HG03520 (cell line): ENCODE measurements around the gene GDPD4.

Experiments used
- ATAC-seq: cut with Tn5 transposase; IDR thresholded peaks from one replicate; pipeline ENCODE4 v1.9.1; 2021; ENCODE audit warnings: mild to moderate bottlenecking, moderate library complexity; ENCODE audit not compliant: unreplicated experiment

GDPD4 gene

DNA sequence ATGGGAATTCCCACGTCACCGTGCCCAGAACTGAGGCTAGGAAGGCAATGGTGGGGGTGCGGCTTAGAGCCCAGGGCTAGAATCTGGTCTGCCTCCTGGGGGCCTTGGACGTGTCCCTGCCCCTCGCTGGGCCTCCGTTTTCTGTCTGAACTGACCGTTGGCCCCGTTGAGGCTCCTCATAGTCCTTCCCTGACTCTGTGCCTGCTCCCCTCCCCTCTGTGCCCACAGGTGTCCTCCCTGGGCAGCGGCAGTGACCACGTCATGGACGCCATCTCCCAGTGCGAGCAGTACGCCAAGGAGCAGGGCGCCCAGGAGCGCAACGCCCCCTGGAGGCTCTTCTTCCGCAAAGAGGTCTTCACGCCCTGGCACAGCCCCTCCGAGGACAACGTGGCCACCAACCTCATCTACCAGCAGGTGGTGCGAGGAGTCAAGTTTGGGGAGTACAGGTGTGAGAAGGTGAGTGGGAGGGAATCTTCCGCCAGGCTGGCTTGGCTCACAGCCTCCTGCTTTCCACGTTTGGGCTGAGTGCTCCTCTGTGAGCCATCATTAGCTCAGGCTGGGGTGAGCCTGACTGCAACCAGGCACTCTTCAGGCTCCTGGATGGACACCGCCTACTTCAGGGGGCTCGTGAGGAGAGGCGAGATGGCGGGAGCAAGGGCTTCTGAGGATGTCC, 109.5 kb downstream of the GDPD4 start:
- ATAC-seq, result no peak

GRCh38 chr11:77191429-77191822, 110.1 kb downstream of the GDPD4 start:
- ATAC-seq, result no peak

- ATAC-seq, result no peak
Measured at GRCh38 chr11:77190331-77191075, 111.0 kb downstream of the GDPD4 start.

GRCh38 chr11:77189588-77190210, 111.8 kb downstream of the GDPD4 start:
- no peak for ATAC-seq

GRCh38 chr11:77188633-77189491, 112.6 kb downstream of the GDPD4 start:
- no peak for ATAC-seq

DNA sequence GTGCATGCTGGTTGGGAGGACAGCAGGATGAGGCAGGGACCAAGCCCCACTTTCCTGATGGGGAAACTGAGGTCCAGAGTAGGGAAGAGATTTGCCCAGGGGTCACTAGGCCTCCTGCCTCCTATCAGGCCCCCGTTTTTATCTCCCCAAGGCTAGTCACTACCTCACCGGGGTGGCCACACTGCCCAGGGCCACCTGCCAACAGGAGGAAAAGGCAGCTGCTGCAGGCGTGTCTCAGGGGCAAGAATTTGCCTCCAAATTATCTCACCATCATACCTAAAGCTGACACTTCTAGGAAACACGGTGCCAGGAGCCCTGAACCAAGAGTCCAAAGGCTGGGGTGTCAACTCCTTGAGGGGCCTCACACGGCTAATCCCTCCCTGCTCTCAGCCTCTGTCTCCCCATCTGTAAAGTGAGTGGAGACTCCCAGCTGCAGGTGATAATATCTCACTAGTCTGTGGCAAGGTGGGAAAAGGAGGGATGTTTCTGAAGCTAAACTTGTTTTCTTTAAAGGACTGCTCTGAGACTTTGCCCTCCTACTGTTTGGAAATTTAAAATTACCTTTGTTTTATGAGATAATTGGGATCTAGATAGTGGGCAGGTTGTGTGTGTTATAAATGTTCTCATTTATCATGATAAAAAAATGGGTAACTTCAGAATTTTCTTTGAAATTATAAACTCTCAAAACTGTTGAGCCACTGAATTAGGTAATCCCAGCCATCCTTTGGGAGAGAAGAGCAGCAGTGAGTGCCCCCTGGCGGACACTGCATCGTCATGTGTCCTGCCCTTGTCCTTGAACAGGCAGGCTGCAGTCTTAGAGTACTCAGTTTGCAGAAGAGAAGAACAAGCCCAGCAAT, 113.5 kb downstream of the GDPD4 start:
- no peak for ATAC-seq

DNA sequence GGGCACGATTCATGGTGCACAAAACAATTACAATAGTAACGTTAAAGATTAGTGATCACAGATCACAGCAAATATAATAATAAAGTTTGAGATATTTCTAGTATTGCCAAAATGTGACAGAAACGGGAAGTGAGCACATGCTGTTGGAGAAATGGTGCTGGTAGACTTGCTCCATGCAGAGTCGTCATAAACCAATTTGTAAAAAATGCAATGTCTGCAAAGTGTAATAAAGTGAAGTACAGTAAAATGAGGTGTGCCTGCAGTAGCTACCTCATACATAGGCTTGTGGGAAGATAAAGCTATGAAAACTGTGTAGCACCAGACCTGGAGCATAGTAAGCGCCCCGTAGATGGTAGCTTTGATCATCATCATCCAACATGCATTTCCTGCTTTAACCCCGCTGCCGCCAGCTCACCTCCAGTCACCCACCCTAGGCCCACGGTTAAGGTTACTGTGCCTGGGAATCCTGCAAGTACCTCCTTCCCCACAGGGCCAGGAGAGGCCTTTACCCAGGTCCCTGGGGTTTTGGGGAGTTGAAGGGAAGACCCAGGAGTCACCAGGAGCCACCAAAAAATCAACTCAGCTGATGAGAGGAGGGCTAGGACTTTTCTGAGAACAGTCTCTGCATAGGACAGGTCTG, 114.3 kb downstream of the GDPD4 start:
- no peak for ATAC-seq

GRCh38 chr11:77186302-77186701, 115.2 kb downstream of the GDPD4 start:
- ATAC-seq, result no peak

DNA sequence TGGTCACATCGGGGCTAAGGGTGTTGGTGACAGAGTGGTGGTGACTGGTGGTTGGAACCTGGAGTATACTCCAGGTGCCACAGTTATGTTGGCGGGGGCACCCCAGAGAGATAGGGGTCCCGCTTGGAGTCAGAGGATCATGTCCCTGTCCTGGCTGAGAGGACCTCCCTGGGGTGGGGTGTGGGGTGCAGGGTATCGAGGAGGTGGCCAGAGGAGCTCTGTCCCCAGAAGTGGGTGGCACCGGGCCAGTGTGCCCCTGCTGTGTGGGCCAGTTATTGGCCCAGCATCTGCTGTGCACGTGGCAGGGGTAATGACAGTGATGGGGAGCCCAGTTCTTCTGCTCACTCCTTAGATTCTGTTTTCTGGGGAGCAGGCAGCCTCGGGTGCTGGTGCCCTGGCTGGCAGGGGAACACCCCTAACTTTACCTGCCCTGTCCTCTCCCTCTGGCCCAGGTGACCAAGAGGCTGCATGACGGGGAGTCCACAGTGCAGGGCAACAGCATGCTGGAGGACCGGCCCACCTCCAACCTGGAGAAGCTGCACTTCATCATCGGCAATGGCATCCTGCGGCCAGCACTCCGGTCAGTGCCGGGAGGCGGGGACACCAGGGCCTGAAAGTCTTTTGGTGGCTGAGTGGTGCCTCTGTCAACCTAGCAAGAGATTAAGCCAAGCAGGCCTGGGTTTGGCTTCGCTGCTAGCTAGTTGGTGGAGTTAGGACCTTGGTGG, 117.2 kb downstream of the GDPD4 start:
- no peak for ATAC-seq

- no peak for ATAC-seq
Measured at GRCh38 chr11:77183431-77183984, 118.0 kb downstream of the GDPD4 start.

DNA sequence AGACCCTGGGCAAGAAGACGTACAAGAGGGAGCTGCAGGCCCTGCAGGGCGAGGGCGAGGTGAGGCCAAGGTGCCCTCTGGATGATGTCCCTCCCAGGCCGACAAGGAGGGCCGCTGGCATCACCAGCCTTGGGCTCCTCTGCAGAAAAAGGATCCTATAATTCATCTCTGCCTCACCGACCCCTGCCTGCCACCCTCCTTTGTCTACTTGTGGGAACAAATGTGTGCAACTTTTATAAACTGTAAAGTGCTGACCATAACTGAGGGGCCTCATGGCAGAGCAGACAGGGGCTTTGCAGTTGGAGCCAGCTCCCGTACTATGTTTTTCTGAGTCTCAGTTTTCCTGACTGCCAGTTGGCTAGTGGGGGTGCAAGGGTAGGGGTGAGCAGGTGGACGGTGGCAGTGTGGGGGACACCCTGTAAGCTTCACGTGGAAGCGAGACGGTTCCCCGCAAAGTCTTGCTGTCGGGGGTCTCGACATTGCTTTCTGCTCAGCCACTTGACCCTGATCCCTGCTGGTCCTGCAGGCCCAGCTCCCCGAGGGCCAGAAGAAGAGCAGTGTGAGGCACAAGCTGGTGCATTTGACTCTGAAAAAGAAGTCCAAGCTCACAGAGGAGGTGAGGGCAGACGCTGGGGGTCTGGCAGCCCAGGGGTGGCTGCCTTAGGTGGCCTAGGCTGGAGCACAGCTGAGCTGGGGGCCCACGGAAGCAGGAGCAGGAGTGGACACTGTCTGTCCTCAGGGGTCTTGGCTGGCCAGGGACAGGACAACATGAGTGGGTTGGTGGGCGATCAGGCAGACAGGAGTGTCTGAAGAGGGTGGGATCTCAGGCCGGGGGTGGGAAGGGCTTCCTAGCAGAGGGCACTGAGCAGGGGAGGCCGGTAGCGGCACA, 118.7 kb downstream of the GDPD4 start:
- no peak for ATAC-seq

GRCh38 chr11:77181799-77182541, 119.5 kb downstream of the GDPD4 start:
- no peak for ATAC-seq

DNA sequence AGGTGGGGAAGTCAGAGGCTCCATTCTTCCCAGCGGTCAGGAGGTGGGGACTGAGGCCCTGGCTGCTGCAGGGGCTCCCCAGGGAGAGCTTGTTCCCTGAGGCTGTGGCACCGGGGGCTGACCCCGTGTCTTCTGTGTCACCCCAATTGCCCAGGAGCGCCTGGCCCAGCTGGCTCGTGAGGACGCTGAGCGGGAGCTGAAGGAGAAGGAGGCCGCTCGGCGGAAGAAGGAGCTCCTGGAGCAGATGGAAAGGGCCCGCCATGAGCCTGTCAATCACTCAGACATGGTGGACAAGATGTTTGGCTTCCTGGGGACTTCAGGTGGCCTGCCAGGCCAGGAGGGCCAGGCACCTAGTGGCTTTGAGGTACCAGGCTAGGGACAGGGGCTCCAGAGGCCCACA, 120.3 kb downstream of the GDPD4 start:
- ATAC-seq, result no peak

DNA sequence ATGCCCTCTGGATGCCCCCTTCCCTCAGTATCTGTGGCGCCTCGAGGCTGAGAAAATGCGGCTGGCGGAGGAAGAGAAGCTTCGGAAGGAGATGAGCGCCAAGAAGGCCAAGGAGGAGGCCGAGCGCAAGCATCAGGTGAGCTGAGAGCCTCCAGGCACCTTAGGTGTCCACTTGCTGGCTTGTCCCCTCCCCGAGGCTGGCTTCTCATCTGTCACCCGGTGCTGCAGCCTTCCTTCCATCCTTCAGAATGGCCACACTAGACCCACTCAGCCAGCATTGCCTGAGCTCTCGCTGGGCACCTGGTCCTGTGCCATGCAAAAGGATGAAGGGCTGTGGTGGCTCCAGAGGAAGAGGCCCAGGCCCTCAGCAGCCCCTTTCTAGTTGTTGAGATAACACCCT, 121.1 kb downstream of the GDPD4 start:
- no peak for ATAC-seq

GRCh38 chr11:77179681-77180080, 121.8 kb downstream of the GDPD4 start:
- ATAC-seq, result no peak

DNA sequence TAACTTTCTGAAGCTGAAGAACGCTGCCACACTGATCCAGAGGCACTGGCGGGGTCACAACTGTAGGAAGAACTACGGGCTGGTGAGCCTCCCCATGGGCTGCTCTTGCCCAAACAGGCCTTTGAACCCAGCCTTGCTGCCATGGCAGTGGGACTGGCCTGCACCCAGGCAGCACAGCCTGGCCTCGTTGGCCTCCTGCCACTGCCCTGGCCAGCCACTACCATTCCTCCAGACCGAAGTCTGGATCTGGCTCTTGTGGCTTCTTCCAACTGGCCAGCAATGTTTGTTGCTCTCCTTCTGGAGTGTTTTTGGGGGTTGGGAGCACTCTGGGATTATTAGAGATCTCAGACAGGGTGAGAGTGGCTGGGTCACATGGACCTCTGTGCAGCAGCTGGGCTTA, 122.4 kb downstream of the GDPD4 start:
- no peak for ATAC-seq

DNA sequence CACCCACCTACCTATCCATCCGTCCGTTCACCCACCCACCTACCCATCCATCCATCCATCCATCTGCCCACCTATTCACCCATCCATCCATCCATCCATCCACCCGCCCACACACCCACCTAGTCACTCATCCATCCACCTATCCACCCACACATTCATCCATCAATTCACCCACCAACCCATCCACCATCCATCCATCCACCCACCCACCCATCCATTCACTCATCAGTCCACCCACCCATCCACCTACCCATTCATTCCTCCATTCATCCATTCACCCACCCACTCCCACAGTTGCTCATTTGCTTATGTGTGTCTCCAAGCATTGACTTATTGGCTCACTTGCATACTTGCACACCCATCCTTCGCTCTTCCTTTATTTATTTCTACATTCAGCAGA, 123.3 kb downstream of the GDPD4 start:
- ATAC-seq, result no peak
